DMS53 (cell line): ENCODE results near the gene NFIA.
A peak's percentile ranks its signal among the peaks of the same experiment; 100 is the strongest.
"Not testable (repeated sequence)": the region's sequence is repeated elsewhere in the genome, so short reads cannot be mapped to it uniquely, and the experiment has no call there.

Experiments
- DNase-seq: peaks from one replicate; lab custom pipeline; 2025; lab: John Stamatoyannopoulos, UW

Gene NFIA

GRCh38 chr1:61058483-61059245, 23.7 kb upstream of the NFIA start:
- DNase-seq: no peak

GRCh38 chr1:61061601-61062000, 20.8 kb upstream of the NFIA start:
- DNase-seq: not testable (repeated sequence)

GRCh38 chr1:61064673-61065072, 17.7 kb upstream of the NFIA start:
- no peak for DNase-seq

GRCh38 chr1:61067446-61068019, 14.8 kb upstream of the NFIA start:
- no peak for DNase-seq

GRCh38 chr1:61070054-61070453, 12.3 kb upstream of the NFIA start:
- no peak for DNase-seq

GRCh38 chr1:61071205-61072130, 10.9 kb upstream of the NFIA start:
- no peak for DNase-seq

GRCh38 chr1:61073871-61074270, 8.5 kb upstream of the NFIA start:
- no peak for DNase-seq

- not testable (repeated sequence) for DNase-seq
Observed at GRCh38 chr1:61075833-61076232, 6.5 kb upstream of the NFIA start.

- DNase-seq: peak; percentile 99
Observed at GRCh38 chr1:61076728-61077675, 5.4 kb upstream of the NFIA start.

GRCh38 chr1:61077676-61078541, 4.5 kb upstream of the NFIA start:
- DNase-seq: peak; percentile 100

- DNase-seq: no peak
Observed at GRCh38 chr1:61078618-61079295, 3.6 kb upstream of the NFIA start.

- DNase-seq: peak; percentile 68
Observed at GRCh38 chr1:61079296-61079897, 3.0 kb upstream of the NFIA start.

- peak; percentile 91 for DNase-seq
Observed at GRCh38 chr1:61079898-61080336, 2.4 kb upstream of the NFIA start.

GRCh38 chr1:61080413-61081143, 1.8 kb upstream of the NFIA start:
- peak; percentile 65 for DNase-seq

- peak; percentile 77 for DNase-seq
Observed at GRCh38 chr1:61081144-61081685, 1.1 kb upstream of the NFIA start.

GRCh38 chr1:61081686-61082310, 563 bp upstream of the NFIA start:
- peak; percentile 93 for DNase-seq

GRCh38 chr1:61083013-61083806, 849 bp downstream of the NFIA start:
- DNase-seq: peak; percentile 81
